IMR-90 (cell line): Measurements from ENCODE around the gene EIF4H. TPM values are rescaled to one million over a fixed set of nuclear protein-coding genes. Genes with fewer than 3 reads are reported as not detected.
A peak's percentile ranks its signal among the peaks of the same experiment; 100 is the strongest.

Experiments used
- ATAC-seq: fragments of 200-7000 bp; cut with Tn5 transposase; 2 replicates; pipeline ENCODE4 v1.9.1; 2020; ENCODE audit warnings: low read depth, mild to moderate bottlenecking, moderate library complexity
- BruUV-seq: library from RNA; stranded (reverse); fragments of 400-500 nt; replicated peaks from 2 replicates; lab custom pipeline; 2021; lab: Mats Ljungman, UMichigan
- CTCF ChIA-PET: fragments of 300-600 bp; formaldehyde crosslinking; extraction: SDS; loops from one replicate; lab custom pipeline; 2021; ENCODE audit warnings: antibody characterized with exemption; lab: Yijun Ruan, JAX
- POLR2A ChIA-PET: fragments of 300-600 bp; sonication (Branson Sonifier 250); formaldehyde crosslinking; loops from one replicate; lab custom pipeline; 2022; ENCODE audit warnings: antibody characterized with exemption; ENCODE audit not compliant: unreplicated experiment; lab: Charles Lee
- DNase-seq: peaks from one replicate; pipeline ENCODE4 v3.0.0; 2013
- H2AFZ ChIP-seq: replicated peaks from 2 replicates; pipeline ENCODE3; 2013; ENCODE audit warnings: low read length, mild to moderate bottlenecking; ENCODE audit not compliant: poor library complexity
- H2AK5ac ChIP-seq: 2 replicates; pipeline ENCODE4 v1.6.1; 2013; ENCODE audit warnings: low read depth, low read length, inconsistent platforms
- H2AK9ac ChIP-seq: replicated peaks from 2 replicates; pipeline ENCODE3; 2013; ENCODE audit warnings: mild to moderate bottlenecking, low read depth, low read length, moderate library complexity; ENCODE audit not compliant: poor library complexity
- H2BK120ac ChIP-seq: 2 replicates; pipeline ENCODE4 v1.6.1; 2013; ENCODE audit warnings: low read depth, low read length, inconsistent platforms
- H2BK15ac ChIP-seq: 3 replicates; pipeline ENCODE4 v1.6.1; 2013; ENCODE audit warnings: low read depth, low read length, inconsistent platforms
- H2BK20ac ChIP-seq: 2 replicates; pipeline ENCODE4 v1.6.1; 2013; ENCODE audit warnings: low read depth, mild to moderate bottlenecking, inconsistent platforms, low read length, moderate library complexity
- H2BK5ac ChIP-seq: 2 replicates; pipeline ENCODE4 v1.6.1; 2013; ENCODE audit warnings: mild to moderate bottlenecking, low read depth, low read length, inconsistent platforms; ENCODE audit not compliant: poor library complexity, severe bottlenecking
- H3K14ac ChIP-seq: replicated peaks from 2 replicates; pipeline ENCODE4 v1.6.1; 2013; ENCODE audit warnings: low read depth, low read length, inconsistent platforms
- H3K18ac ChIP-seq: 2 replicates; pipeline ENCODE4 v1.6.1; 2013; ENCODE audit warnings: low read depth, low read length, control low read depth
- H3K23ac ChIP-seq: 2 replicates; pipeline ENCODE4 v1.6.1; 2013; ENCODE audit warnings: low read depth, low read length, inconsistent platforms
- H3K27ac ChIP-seq: 2 replicates; pipeline ENCODE4 v1.5.1; 2013; ENCODE audit warnings: mild to moderate bottlenecking, control low read depth, low read length; ENCODE audit not compliant: insufficient read depth
- H3K27me3 ChIP-seq: 2 replicates; pipeline ENCODE4 v1.6.1; 2013; ENCODE audit warnings: low read length; ENCODE audit not compliant: control insufficient read depth, insufficient read depth
- H3K36me3 ChIP-seq: 2 replicates; pipeline ENCODE4 v1.6.1; 2013; ENCODE audit warnings: low read length, mixed read lengths; ENCODE audit not compliant: control insufficient read depth, insufficient read depth
- H3K4ac ChIP-seq: 2 replicates; pipeline ENCODE4 v1.6.1; 2013; ENCODE audit warnings: low read depth, low read length, inconsistent platforms
- H3K4me1 ChIP-seq: 2 replicates; pipeline ENCODE4 v1.6.1; 2013; ENCODE audit warnings: low read length, mixed read lengths; ENCODE audit not compliant: control insufficient read depth, insufficient read depth
- H3K4me2 ChIP-seq: 2 replicates; pipeline ENCODE4 v1.6.1; 2013; ENCODE audit warnings: low read depth, mild to moderate bottlenecking, control low read depth, low read length, moderate library complexity
- H3K4me3 ChIP-seq: 2 replicates; pipeline ENCODE4 v1.5.1; 2013; ENCODE audit warnings: low read depth, mild to moderate bottlenecking, control low read depth, low read length, moderate library complexity; ENCODE audit not compliant: insufficient read depth
- H3K56ac ChIP-seq: 2 replicates; pipeline ENCODE4 v1.6.1; 2013; ENCODE audit warnings: low read length, inconsistent platforms; ENCODE audit not compliant: insufficient read depth; ENCODE audit errors: extremely low read depth
- H3K79me1 ChIP-seq, 2 experiments: 2 replicates each; pipeline ENCODE4 v1.6.1; 2013; ENCODE audit warnings: low read length in 2 of 2, inconsistent platforms in 1 of 2, low read depth in 1 of 2
- H3K9ac ChIP-seq: 2 replicates; pipeline ENCODE4 v1.6.1; 2013; ENCODE audit warnings: low read depth, low read length, control low read depth
- H3K9me1 ChIP-seq: 2 replicates; pipeline ENCODE4 v1.6.1; 2013; ENCODE audit warnings: low read length, inconsistent platforms; ENCODE audit not compliant: insufficient read depth
- H3K9me3 ChIP-seq: 2 replicates; pipeline ENCODE4 v1.6.1; 2013; ENCODE audit warnings: low read length; ENCODE audit not compliant: control insufficient read depth, insufficient read depth
- H4K20me1 ChIP-seq: 2 replicates; pipeline ENCODE4 v1.6.1; 2013; ENCODE audit warnings: low read length, inconsistent platforms; ENCODE audit not compliant: insufficient read depth
- H4K5ac ChIP-seq: 2 replicates; pipeline ENCODE4 v1.6.1; 2013; ENCODE audit warnings: mild to moderate bottlenecking, low read depth, low read length, control low read depth
- H4K8ac ChIP-seq, 2 experiments: 2 replicates each; pipeline ENCODE4 v1.6.1; 2013; ENCODE audit warnings: low read depth in 2 of 2, low read length in 2 of 2, control low read depth in 1 of 2, inconsistent platforms in 1 of 2
- H4K91ac ChIP-seq: 2 replicates; pipeline ENCODE4 v1.6.1; 2013; ENCODE audit warnings: low read depth, low read length, inconsistent platforms; ENCODE audit not compliant: insufficient read depth
- BHLHE40 ChIP-seq: fragments of 150-350 bp; IDR thresholded peaks from 2 replicates; pipeline ENCODE4 v1.6.1; 2016; ENCODE audit warnings: mild to moderate bottlenecking, low read depth, low read length
- CHD1 ChIP-seq: IDR thresholded peaks from 2 replicates; pipeline ENCODE4 v1.6.1; 2012; ENCODE audit warnings: low read depth, low read length, improper control_type of control experiment
- FOS ChIP-seq: fragments of 150-350 bp; IDR thresholded peaks from 2 replicates; pipeline ENCODE4 v1.6.1; 2016; ENCODE audit warnings: low read depth, low read length
- MAFK ChIP-seq: IDR thresholded peaks from 2 replicates; pipeline ENCODE4 v1.6.1; 2012; ENCODE audit warnings: low read depth, low read length, improper control_type of control experiment
- MXI1 ChIP-seq: IDR thresholded peaks from 2 replicates; pipeline ENCODE4 v1.6.1; 2012; ENCODE audit warnings: low read depth, mild to moderate bottlenecking, low read length, moderate library complexity, borderline replicate concordance
- NFE2L2 ChIP-seq: fragments of 150-350 bp; IDR thresholded peaks from 2 replicates; pipeline ENCODE4 v1.6.1; 2016; ENCODE audit warnings: low read depth, mild to moderate bottlenecking, low read length
- POLR2A ChIP-seq: IDR thresholded peaks from 2 replicates; pipeline ENCODE4 v1.6.1; 2012; ENCODE audit warnings: mild to moderate bottlenecking, low read depth, low read length
- RCOR1 ChIP-seq: IDR thresholded peaks from 2 replicates; pipeline ENCODE4 v1.6.1; 2012; ENCODE audit warnings: mild to moderate bottlenecking, low read length, improper control_type of control experiment; ENCODE audit not compliant: insufficient replicate concordance
- RFX5 ChIP-seq: IDR thresholded peaks from 2 replicates; pipeline ENCODE4 v1.8.0; 2012; ENCODE audit warnings: low read depth, mild to moderate bottlenecking, low read length, moderate library complexity
- SMC3 ChIP-seq: fragments of 150-350 bp; IDR thresholded peaks from 2 replicates; pipeline ENCODE4 v1.6.1; 2016; ENCODE audit warnings: low read depth, mild to moderate bottlenecking, antibody characterized with exemption, low read length, moderate library complexity
- WGBS, 2 experiments: methylation state at CpG; one replicate each; pipeline versions ENCODE4 v1.1.5 to v1.1.7; 2013; ENCODE audit warnings: missing lambda C conversion rate in 2 of 2; ENCODE audit not compliant: insufficient read length in 1 of 2; ENCODE audit errors: extremely low coverage in 2 of 2; 5-methylcytosine and 5-hydroxymethylcytosine counted together
- dilution Hi-C: fragments of 300-500 bp; cut with HindIII; formaldehyde crosslinking; loops from one replicate; pipeline ENCODE4 v1.14.3; 2018; ENCODE audit warnings: low sequenced_read_pairs; ENCODE audit not compliant: unreplicated experiment
- in situ Hi-C: fragments of 300-500 bp; cut with MboI; formaldehyde crosslinking; loops from 3 replicates; pipeline ENCODE4 v1.14.3; 2019; ENCODE audit warnings: low sequenced_read_pairs, inconsistent platforms, mixed read lengths
- intact Hi-C: fragments of 100-400 bp; cut with micrococcal nuclease; formaldehyde crosslinking; loops from 2 replicates; pipeline ENCODE4 v1.10.0; 2022
- polyA plus RNA-seq, 3 experiments: library from polyadenylated mRNA; depleted of rRNA; stranded (reverse); fragments of >200 nt; gene quantifications; 2 replicates each; pipeline ENCODE4 v1.2.3, GENCODE V29; 2012; ENCODE audit warnings: low replicate concordance in 1 of 3
- total RNA-seq: library from RNA; depleted of rRNA; stranded (reverse); fragments of >200 nt; gene quantifications from 2 replicates; pipeline ENCODE4 v1.2.3, GENCODE V29; 2012
- TF ChIP-seq, protein P1 (sequence below): fragments of 150-350 bp; IDR thresholded peaks from 2 replicates; pipeline ENCODE4 v1.6.1; 2016; ENCODE audit warnings: low read depth, mild to moderate bottlenecking, low read length, moderate library complexity, borderline replicate concordance
- TF ChIP-seq, protein P2 (sequence below): conservative IDR thresholded peaks from 2 replicates; pipeline ENCODE4 v1.5.1; 2012; ENCODE audit warnings: mild to moderate bottlenecking, low read depth, low read length, improper control_type of control experiment

Gene EIF4H
- total and polyA plus RNA-seq, 2 of the 4 experiments (the other 2 are of a cell fraction): 241 to 321 TPM

DNA sequence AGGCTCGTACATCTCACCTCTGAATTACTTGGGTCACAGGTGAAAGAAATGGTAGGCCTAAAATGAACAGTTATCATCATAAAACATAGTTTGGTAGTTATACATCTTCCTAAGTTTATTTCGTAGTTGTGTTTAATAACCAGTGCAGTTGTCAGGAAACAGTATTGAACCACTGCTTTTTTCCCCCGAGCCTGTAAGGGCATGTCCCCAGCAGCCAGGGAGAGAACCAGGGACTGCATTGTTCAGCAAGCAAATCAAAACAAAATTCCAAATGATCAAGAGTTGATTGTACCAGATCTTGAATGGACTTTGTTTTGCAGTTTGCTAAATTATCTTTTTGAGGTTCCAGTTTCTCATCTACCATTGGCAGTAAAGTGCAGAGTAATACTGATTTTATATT lies 2.4 kb downstream of the EIF4H start:
- Histone ChIP-seq H3K23ac (peak overlapping the region; percentile 53; the same call in 1 of the 2 replicates), H2AFZ (no peak overlapping the region), H2AK9ac (no peak overlapping the region), H2BK120ac (no peak overlapping the region), H4K20me1 (peaks cover 68% of the 10 kb centered on the region), H3K9ac (no peak overlapping the region; the same call in 1 of the 2 replicates), H3K4me2 (peak overlapping the region; percentile 38), H3K27ac (peak overlapping the region; percentile 16; the same call in 1 of the 2 replicates), H2BK20ac (no peak overlapping the region), H3K27me3 (no peaks in the 10 kb centered on the region), H2AK5ac (no peak overlapping the region; the same call in 1 of the 2 replicates), H3K4me1 (peaks cover 18% of the 10 kb centered on the region), H4K8ac (peak overlapping the region in 1 of 2 experiments; percentile 26; a peak in 1 of 4 replicates), H3K56ac (no peak overlapping the region), H3K9me3 (no peaks in the 10 kb centered on the region), H3K18ac (no peak overlapping the region), H3K79me1 (peaks cover 2 to 29% of the 10 kb centered on the region in 2 experiments; a peak in 3 of 4 replicates), H3K4me3 (no peak overlapping the region), H2BK15ac (no peak overlapping the region), H4K5ac (no peak overlapping the region), H2BK5ac (peak overlapping the region; percentile 51), H3K14ac (peak overlapping the region; percentile 71), H3K9me1 (peaks cover 18% of the 10 kb centered on the region), H3K4ac (no peak overlapping the region), H4K91ac (no peak overlapping the region), H3K36me3 (peaks cover 10% of the 10 kb centered on the region)
- WGBS, 2 experiments: no CpG with 5 or more reads among the region's 3 CpGs
- CTCF ChIA-PET: no interaction called here
- DNase-seq (no peak), ATAC-seq (no peak)
- intact Hi-C loops: loop anchor here (5.0 kb wide), 1 partner anchor 99 kb away; no protein-coding TSS in a partner anchor
- TF ChIP-seq, protein P1, sequence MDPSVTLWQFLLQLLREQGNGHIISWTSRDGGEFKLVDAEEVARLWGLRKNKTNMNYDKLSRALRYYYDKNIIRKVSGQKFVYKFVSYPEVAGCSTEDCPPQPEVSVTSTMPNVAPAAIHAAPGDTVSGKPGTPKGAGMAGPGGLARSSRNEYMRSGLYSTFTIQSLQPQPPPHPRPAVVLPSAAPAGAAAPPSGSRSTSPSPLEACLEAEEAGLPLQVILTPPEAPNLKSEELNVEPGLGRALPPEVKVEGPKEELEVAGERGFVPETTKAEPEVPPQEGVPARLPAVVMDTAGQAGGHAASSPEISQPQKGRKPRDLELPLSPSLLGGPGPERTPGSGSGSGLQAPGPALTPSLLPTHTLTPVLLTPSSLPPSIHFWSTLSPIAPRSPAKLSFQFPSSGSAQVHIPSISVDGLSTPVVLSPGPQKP: no peak
- TF ChIP-seq POLR2A: no peak
- TF ChIP-seq SMC3: no peak
- no peak for TF ChIP-seq RCOR1
- TF ChIP-seq, protein P2, sequence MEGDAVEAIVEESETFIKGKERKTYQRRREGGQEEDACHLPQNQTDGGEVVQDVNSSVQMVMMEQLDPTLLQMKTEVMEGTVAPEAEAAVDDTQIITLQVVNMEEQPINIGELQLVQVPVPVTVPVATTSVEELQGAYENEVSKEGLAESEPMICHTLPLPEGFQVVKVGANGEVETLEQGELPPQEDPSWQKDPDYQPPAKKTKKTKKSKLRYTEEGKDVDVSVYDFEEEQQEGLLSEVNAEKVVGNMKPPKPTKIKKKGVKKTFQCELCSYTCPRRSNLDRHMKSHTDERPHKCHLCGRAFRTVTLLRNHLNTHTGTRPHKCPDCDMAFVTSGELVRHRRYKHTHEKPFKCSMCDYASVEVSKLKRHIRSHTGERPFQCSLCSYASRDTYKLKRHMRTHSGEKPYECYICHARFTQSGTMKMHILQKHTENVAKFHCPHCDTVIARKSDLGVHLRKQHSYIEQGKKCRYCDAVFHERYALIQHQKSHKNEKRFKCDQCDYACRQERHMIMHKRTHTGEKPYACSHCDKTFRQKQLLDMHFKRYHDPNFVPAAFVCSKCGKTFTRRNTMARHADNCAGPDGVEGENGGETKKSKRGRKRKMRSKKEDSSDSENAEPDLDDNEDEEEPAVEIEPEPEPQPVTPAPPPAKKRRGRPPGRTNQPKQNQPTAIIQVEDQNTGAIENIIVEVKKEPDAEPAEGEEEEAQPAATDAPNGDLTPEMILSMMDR: no peak
- TF ChIP-seq RFX5: no peak
- TF ChIP-seq FOS: no peak
- no peak for TF ChIP-seq MXI1
- no peak for TF ChIP-seq CHD1
- TF ChIP-seq MAFK: no peak
- TF ChIP-seq BHLHE40: no peak
- TF ChIP-seq NFE2L2: no peak
- dilution Hi-C loops: no loop called here
- in situ Hi-C loops: loop anchor here (5.0 kb wide), 1 partner anchor 99 kb away; no protein-coding TSS in a partner anchor
- POLR2A ChIA-PET: no interaction called here
- TSS peak; percentile 41 for BruUV-seq
